AG10803 (cell line): ENCODE data around the gene NINJ1.

Source experiments
- DNase-seq: peaks from one replicate; pipeline ENCODE4 v3.0.0; 2010; ENCODE audit warnings: low read depth
- H3K4me3 ChIP-seq: 2 replicates; pipeline ENCODE4 v1.5.1; 2011; ENCODE audit warnings: mild to moderate bottlenecking, low read length, control low read depth
- CTCF ChIP-seq: conservative IDR thresholded peaks from 2 replicates; pipeline ENCODE4 v1.5.1; 2011; ENCODE audit warnings: mild to moderate bottlenecking, low read length, control low read depth, inconsistent platforms

NINJ1 gene

GRCh38 chr9:93177676-93178075 is 43.6 kb upstream of the NINJ1 start:
- DNase-seq, result no peak
- TF ChIP-seq CTCF, result no peak

GRCh38 chr9:93174976-93175375 is 40.9 kb upstream of the NINJ1 start:
- H3K4me3 ChIP-seq, result no peak overlapping the region
- no peak for TF ChIP-seq CTCF
- DNase-seq, result no peak

More at GRCh38 chr9:93177676-93178075, 43.6 kb upstream of the NINJ1 start:
- H3K4me3 ChIP-seq, result no peak overlapping the region

GRCh38 chr9:93173365-93174051 is 39.5 kb upstream of the NINJ1 start:
- no peak for DNase-seq
- no peak overlapping the region for H3K4me3 ChIP-seq
- no peak for TF ChIP-seq CTCF

GRCh38 chr9:93172666-93173364 is 38.8 kb upstream of the NINJ1 start:
- no peak for DNase-seq
- H3K4me3 ChIP-seq, result no peak overlapping the region
- TF ChIP-seq CTCF, result no peak

- no peak for TF ChIP-seq CTCF
- H3K4me3 ChIP-seq, result no peak overlapping the region
- no peak for DNase-seq
Measured at GRCh38 chr9:93171261-93171990, 37.4 kb upstream of the NINJ1 start.

GRCh38 chr9:93170571-93170970 is 36.5 kb upstream of the NINJ1 start:
- no peak for TF ChIP-seq CTCF
- H3K4me3 ChIP-seq, result no peak overlapping the region
- DNase-seq, result no peak
